Kidney epithelial cell (primary cell): ENCODE measurements around the gene GTSE1. TPM values are rescaled to one million over a fixed set of nuclear protein-coding genes. Genes with fewer than 3 reads are reported as not detected.

ENCODE experiments used
- DNase-seq: peaks from one replicate; pipeline ENCODE4 v3.0.0-alpha.2; 2010; ENCODE audit warnings: low read depth
- H3K27me3 ChIP-seq: 2 replicates; pipeline ENCODE4 v1.6.0; 2011; ENCODE audit warnings: low read length; ENCODE audit not compliant: control insufficient read depth, insufficient read depth
- H3K36me3 ChIP-seq: 2 replicates; pipeline ENCODE4 v1.5.1; 2011; ENCODE audit warnings: low read length; ENCODE audit not compliant: control insufficient read depth, insufficient read depth
- H3K4me3 ChIP-seq: 2 replicates; pipeline ENCODE4 v1.5.1; 2011; ENCODE audit warnings: low read depth, mild to moderate bottlenecking, control low read depth, low read length
- CTCF ChIP-seq: IDR thresholded peaks from 2 replicates; pipeline ENCODE4 v1.5.1; 2011; ENCODE audit warnings: mild to moderate bottlenecking, moderate library complexity, low read length, control low read depth, inconsistent platforms; ENCODE audit not compliant: insufficient read depth, poor library complexity, severe bottlenecking
- total RNA-seq: library from RNA; depleted of rRNA; stranded (reverse); fragments of >200 nt; gene quantifications from 2 replicates; pipeline ENCODE4 v1.2.3, GENCODE V29; 2015

GTSE1 gene
- total RNA-seq, 1 donor from 2014 or later = 3.8 TPM

- no peaks in the 10 kb centered on the region for H3K36me3 ChIP-seq
- no peaks in the 10 kb centered on the region for H3K27me3 ChIP-seq
- DNase-seq = no peak
- H3K4me3 ChIP-seq = no peak overlapping the region
- no peak for TF ChIP-seq CTCF
These were observed 80.3 kb downstream of the GTSE1 start for GRCh38 chr22:46376908-46377524.

- peak; percentile 67 for DNase-seq
- H3K36me3 ChIP-seq = no peaks in the 10 kb centered on the region
These were observed 81.1 kb downstream of the GTSE1 start for GRCh38 chr22:46377525-46378425.

GRCh38 chr22:46378426-46379065, 81.9 kb downstream of the GTSE1 start:
- no peak for TF ChIP-seq CTCF
- H3K36me3 ChIP-seq = no peaks in the 10 kb centered on the region
- H3K4me3 ChIP-seq = no peak overlapping the region
- no peak for DNase-seq
- H3K27me3 ChIP-seq = no peaks in the 10 kb centered on the region

More at GRCh38 chr22:46377525-46378425, 81.1 kb downstream of the GTSE1 start:
- H3K27me3 ChIP-seq = no peaks in the 10 kb centered on the region
- no peak overlapping the region for H3K4me3 ChIP-seq
- TF ChIP-seq CTCF = no peak

GRCh38 chr22:46379066-46379930, 82.6 kb downstream of the GTSE1 start:
- DNase-seq = peak; percentile 67
- no peak for TF ChIP-seq CTCF
- H3K36me3 ChIP-seq = no peaks in the 10 kb centered on the region
- no peaks in the 10 kb centered on the region for H3K27me3 ChIP-seq
- H3K4me3 ChIP-seq = no peak overlapping the region

- no peak for DNase-seq
- TF ChIP-seq CTCF = no peak
- Histone ChIP-seq H3K27me3 (no peaks in the 10 kb centered on the region), H3K36me3 (no peaks in the 10 kb centered on the region), H3K4me3 (no peak overlapping the region)
These were observed 83.4 kb downstream of the GTSE1 start for GRCh38 chr22:46380069-46380468.
